HPDE6-E6E7 (cell line): Measurements from ENCODE around the gene CDC42EP5.

Experiments used
- DNase-seq: peaks from one replicate; pipeline ENCODE4 v3.0.0; 2011; ENCODE audit warnings: missing footprints; ENCODE audit errors: extremely low spot score

Gene CDC42EP5

GRCh38 chr19:54428323-54429175, 44.5 kb downstream of the CDC42EP5 start:
- DNase-seq = no peak

- no peak for DNase-seq
Observed at GRCh38 chr19:54427586-54427985, 45.5 kb downstream of the CDC42EP5 start.

GRCh38 chr19:54426291-54426931, 46.7 kb downstream of the CDC42EP5 start:
- no peak for DNase-seq

DNA sequence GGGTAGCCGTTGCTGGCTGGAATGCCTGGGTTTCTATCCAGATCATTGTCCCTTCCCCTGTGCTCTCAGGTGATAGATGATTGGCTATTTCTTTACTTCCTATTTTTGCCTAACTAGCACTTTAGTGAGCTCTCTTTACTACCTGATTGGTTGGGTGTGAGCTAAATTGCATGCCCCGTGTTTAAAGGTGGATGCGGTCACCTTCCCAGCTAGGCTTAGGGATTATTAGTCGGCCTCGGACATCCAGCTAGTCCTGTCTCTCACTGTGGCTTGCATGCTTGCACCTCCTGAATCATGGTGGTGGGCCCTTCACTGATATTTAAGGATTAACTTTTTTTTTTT, 47.7 kb downstream of the CDC42EP5 start:
- DNase-seq = no peak

DNA sequence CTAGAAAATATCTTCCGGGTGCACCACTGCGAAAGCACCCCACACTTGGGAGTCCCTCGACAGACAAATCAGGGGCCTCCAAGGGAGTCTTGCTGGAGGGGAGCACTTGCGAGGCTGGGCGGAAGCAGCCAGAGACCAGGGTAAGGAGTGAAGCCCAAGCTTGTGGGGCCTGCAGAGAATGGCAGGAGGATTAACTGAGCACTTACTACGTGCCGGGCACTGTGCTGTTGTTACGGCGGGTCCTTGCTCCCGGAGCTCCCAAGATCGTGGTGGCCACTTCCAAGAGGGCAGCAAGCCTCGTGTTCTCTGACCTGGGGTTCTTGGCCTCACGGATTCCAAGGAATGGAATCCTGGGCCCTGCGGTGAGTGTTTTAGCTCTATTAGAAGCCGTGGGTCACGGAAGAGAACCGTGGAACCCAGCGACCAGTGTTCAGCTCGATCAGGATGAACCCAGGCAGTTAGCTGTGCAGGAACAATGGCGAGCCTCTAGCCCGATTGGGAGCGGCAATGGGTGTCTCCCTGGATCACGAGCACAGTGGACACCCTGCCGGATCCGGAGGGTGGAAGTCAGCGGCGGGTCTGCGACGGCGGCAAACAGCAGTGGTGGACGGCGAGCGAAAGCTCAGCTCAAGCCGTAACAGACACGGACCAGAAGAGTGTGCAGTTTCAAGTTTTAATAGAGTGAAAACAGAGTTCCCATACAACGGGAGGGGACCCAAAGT, 48.3 kb downstream of the CDC42EP5 start:
- DNase-seq = no peak

DNA sequence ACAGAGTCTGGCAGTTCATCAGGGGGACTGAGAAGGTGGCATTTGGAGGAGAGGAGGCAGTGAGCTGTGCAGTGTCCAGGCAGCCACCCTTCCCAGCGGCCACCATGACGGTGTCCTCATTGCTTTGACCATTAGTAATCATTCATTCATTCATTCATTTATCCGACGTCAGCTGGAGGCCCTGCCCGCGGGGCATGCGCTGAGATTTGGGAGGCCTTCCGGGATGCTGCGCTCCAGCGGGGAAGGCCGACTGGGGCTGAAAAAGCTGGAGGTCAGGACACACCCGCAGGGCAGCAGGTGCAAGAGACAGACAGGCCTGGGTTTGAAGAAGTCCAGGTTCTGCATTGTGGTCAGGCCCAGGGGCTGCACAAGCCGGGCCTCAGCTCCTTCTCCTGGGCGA, 48.9 kb downstream of the CDC42EP5 start:
- no peak for DNase-seq

DNA sequence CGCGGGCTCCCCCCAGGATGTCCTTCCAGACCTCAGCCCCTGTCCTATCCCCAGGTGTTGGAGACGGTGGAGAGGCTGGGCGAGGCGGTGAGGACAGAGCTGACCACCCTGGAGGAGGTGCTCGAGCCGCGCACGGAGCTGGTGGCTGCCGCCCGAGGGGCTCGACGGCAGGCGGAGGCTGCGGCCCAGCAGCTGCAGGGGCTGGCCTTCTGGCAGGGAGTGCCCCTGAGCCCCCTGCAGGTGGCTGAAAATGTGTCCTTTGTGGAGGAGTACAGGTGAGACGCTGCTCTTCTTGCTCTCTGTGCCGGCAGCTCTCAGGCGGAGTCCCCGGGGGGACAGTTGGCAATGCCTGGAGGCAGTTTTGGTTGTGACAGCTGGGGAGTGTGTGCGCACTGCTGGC, 51.0 kb downstream of the CDC42EP5 start:
- no peak for DNase-seq

DNA sequence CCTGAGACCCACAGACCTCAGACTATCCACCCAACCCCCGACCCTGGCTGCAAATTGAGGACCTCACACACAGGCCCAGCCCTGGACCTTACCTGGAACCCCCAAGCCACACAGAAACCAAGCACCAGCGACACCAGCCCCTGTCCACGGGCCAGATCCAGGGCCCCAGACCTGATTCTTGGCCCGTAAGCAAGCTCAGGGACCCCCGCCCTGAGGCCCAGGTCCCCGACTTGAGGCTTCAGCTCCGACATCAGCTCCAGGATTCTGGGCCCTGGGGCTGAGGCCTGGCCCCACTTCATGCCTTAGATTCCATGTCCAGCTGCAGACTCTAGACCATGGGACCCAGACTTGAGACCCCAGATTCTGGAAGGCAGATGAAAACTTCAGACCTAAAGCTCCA, 51.6 kb downstream of the CDC42EP5 start:
- DNase-seq = no peak

GRCh38 chr19:54421169-54421516, 52.0 kb downstream of the CDC42EP5 start:
- no peak for DNase-seq

- DNase-seq = no peak
Observed at GRCh38 chr19:54420383-54421168, 52.5 kb downstream of the CDC42EP5 start.

GRCh38 chr19:54420068-54420382, 53.1 kb downstream of the CDC42EP5 start:
- DNase-seq = no peak

DNA sequence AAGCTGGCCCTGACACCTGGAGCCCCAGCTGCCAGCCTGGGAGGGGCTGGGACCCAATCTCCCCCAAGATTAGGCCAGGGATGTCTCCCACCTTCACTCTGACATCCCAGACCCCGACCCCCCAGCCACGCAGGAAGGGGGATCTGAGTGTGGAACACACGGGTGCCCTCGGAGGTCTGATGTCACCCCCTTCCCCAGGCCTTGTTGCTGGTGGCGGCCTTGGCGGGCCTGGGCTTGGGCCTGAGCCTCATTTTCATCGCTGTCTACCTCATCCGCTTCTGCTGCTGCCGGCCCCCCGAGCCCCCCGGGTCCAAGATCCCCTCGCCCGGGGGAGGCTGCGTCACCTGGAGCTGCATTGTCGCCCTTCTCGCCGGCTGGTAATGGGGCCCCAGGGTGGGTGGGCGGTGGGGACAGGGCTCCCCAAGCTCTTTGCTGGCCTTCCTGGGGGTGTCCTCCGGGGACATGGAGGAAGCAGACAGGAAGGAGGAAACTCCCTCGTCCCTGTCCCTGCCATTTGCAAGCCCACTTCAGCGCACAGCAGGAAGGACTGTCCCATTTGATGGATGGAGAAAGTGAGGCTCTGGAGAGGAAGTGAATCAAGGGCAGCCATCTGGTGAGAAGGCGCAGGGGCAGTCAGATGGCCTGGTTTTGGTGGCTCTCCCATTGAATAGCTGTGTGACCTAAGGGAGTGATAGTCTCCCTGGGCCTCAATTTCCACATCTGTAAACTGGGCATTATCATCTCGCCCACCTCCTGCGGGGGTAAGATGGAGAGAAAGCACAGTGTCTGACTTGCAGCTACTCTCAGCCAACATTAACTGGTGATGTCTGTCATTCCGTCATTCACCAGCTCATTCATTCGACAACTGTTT, 53.9 kb downstream of the CDC42EP5 start:
- no peak for DNase-seq

DNA sequence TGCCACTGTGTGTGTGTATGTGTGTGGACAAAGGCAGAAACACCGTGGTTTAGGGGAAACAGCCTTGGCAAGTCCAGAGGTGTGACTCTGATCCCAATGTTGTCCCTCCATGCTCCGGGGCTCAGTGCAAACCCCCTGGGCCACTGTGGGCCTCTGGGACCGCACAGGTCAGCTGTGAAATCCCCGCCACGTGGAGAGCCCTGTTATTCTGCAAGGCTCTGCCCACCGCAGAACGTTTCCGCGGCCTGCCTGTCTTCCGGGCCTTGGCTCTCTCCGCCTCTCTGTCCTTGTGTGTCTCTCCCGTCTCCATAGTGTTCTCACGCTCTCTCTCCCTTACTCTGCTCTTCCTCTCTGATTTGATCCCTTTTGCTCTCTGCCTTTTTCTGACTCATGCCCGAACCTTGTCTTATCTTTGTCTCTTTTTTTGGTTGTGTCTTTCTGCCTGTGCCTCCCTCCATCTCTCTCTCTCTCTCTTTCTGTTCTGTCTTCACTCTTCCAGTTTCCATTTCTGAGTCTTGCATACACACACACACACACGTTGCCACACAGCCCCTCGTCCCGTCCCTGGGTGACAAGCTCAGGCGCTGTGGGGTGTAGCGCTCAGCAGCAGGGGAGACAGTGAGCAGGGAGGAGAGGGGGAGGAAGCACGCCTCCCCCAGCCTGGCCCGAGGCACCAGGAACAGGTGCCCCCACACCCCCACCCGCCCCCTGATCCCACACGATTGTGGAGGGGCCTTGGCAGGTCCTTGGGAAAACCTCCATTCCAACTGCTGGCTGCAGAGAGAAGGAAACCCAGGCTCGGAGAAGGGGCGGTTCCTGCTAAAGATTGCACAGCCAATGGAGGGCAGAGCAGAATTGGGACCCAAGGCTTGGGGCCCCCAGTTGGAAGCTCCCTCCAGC, 54.8 kb downstream of the CDC42EP5 start:
- no peak for DNase-seq

GRCh38 chr19:54416695-54417491, 56.2 kb downstream of the CDC42EP5 start:
- DNase-seq = no peak

DNA sequence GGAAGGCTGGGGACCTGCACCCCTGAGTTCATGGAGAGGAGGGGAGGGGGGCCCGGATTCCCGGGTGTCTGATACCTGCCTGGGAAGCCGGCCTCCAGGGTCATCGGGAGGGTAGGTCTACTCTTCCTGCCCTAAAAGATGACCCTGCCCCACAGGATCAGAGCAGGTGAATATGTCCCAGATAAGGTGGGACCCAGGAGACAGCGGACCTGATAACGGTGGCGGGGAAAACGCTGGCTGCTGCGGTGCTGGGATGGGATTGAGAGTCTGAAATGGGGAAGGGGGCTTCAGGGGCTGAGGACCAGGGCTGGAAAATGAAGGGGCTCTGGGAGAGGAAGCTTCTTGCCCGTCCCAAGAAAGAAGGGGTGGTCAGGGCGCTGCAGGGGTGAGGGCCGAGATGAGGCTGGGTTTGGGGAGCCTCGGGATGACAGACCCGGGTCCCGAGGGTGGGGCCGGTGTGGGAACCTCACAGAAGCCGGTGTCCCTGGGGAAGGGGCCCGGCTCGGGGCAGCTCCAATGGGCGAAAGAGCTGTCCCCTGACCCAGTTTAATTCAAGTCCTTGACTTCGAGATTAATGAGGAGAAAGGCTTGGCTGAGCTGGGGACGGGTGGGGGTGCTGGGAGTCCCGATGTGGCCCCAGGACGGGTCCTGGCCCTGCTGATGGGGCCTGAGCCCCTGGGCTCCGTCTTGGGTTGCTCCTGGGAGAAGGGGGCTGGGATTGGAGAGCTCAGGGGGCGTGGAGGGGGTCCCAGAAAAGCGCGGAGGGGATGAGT, 57.0 kb downstream of the CDC42EP5 start:
- DNase-seq = no peak

GRCh38 chr19:54415208-54415900, 57.7 kb downstream of the CDC42EP5 start, which contains the start of gene TTYH1:
TTYH1 (plus strand) TSS chr19:54415464; CDS start chr19:54415553, 89 bp downstream.
- DNase-seq = no peak
